GM21619 (cell line): ENCODE results near the gene PLCB4.

ENCODE experiments used
- ATAC-seq: cut with Tn5 transposase; IDR thresholded peaks from one replicate; pipeline ENCODE4 v1.9.1; 2021; ENCODE audit not compliant: unreplicated experiment

PLCB4 gene

DNA sequence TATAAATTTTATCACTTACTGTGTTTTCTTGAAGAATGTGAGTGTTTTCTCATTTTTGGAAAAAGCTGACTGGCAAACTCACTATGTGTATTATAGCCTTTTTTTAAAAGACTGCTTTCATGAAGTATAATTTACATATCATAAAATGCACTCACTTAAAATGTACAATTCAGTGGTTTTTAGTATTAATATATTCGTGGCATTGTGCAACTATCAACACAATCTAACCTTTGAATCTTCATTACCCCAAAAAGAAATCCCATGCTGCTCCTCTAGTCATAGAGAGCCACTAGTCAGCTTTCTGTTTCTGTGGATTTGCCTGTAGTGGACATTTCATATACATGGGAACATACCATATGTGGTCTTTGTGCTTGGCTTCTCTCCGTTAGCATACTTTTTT, 143.8 kb downstream of the PLCB4 start:
- ATAC-seq, result no peak

DNA sequence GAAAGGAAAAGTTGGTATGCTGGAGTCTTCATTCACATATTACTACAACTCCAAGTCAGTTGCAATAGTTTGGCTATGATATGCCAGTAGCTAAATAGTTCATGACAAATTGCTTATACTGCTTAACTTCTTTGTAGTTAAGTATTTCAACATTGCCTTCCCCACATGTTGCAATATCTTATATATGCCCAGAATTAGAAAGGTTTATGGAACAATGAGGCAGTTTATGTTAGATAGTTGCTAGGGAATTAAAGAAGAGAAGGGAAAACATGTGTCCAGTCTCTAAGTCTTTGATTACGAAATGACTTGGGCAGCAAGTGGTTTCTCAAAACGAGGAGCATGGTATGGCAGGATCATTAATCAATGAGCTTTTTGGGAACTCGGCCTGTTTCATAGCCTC, 145.8 kb downstream of the PLCB4 start:
- ATAC-seq, result no peak

- ATAC-seq, result no peak
These were observed 146.7 kb downstream of the PLCB4 start for GRCh38 chr20:9215539-9215938.

DNA sequence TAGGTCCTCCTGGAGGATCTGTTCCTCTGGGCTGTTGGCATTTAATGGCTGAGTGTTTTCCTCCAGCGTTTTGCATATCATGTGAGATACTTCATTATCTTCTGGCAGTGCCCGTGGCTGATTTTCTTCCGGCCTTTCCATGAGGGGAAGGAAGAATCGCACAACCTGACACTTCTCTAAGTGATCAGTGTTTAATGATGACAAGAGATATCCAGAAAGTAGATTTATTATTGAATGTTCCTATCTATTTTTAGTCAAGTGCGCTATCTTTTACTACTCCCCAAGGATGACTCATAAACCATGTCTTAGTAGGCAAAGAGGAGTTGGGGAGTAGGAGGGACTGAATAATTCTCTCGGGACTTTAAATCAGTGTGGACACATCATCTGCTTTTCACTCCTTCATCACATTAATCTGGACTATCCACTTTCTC, 149.7 kb downstream of the PLCB4 start:
- ATAC-seq, result no peak

DNA sequence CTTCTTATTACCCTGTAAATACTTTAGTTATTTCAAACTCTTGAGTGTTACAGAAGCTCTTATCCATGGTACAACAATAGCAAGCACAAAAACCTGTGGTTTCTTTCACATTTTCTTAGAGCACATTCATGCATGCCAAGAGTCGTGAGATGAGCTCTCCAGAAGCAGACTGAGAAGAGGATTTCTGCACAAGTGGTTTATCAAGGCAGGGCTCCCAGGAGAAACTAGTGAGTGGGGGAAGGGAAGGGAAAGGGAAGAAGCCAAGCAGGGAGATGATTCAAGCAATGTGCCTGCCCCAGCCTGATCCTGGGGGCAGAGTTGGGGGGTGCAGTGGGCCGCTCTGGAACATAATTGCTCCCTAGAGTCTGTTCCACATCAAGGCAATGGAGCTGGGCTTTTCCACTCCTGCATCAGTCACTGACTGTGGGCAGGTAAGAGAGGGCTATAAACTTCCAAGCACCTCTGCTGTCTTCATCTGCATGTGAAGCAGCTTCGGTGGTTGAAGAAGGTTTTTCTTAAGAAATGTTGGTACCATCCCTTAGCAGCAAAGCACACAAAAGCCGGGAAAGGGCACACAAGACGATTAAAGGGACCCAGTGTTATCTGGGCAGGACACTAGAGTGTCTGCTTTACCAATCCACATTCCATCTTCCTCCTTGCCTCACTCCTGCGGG, 152.1 kb downstream of the PLCB4 start:
- no peak for ATAC-seq

- ATAC-seq, result no peak
These were observed 154.4 kb downstream of the PLCB4 start for GRCh38 chr20:9223296-9223695.

GRCh38 chr20:9225879-9226278, 157.0 kb downstream of the PLCB4 start:
- no peak for ATAC-seq

- no peak for ATAC-seq
These were observed 159.2 kb downstream of the PLCB4 start for GRCh38 chr20:9227896-9228615.

DNA sequence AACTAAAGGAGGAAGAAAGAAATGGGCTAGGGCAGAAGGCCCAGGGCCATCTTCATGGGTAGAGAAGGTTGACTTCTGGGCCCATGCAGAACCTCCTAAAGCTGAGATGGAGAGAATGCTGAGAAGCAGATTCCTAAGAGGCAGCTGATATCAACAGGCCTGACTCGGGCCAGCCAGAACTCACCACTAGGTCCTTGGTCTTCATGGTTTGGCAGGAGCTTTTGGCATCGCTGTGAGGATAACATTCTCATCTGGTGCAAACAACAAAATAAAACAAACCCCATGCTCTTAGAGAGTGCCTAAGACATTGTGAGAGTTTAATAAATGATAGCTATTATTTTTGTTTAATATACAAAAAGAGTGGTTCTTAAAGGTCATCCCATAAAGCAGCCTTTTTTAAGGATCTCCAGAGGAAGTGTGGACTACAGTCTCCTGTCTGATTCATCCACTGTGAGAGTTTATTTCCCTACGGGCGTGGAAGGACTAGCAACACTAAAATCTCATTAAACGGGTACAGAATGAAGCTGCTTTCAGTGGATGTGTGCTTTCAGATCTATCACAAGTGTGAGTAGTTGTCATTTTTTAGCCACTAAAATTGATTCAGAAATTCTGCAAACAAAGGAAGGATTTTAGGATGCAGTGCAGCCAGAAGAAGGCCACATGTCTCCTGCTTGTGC, 160.0 kb downstream of the PLCB4 start:
- no peak for ATAC-seq

GRCh38 chr20:9230406-9230805, 161.5 kb downstream of the PLCB4 start:
- no peak for ATAC-seq

DNA sequence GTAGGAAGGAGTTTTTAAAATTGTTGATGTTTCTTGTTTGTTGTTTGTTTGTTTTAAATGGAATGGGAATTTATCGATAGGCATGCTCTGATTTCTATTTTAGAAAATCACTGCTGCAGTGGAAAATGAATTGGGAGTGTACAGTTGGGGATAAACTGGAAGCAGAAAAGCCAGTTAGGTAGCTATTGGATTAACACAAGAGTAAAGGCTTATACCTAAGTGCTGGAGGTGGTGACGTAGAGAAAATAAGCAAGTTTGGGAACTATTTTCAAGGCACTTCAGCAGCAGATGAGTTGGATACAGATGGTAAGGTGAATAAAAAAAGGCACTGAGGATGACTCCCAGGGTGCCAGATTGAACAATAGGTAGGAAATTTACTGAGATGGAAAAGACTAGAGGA, 164.9 kb downstream of the PLCB4 start:
- ATAC-seq, result no peak

DNA sequence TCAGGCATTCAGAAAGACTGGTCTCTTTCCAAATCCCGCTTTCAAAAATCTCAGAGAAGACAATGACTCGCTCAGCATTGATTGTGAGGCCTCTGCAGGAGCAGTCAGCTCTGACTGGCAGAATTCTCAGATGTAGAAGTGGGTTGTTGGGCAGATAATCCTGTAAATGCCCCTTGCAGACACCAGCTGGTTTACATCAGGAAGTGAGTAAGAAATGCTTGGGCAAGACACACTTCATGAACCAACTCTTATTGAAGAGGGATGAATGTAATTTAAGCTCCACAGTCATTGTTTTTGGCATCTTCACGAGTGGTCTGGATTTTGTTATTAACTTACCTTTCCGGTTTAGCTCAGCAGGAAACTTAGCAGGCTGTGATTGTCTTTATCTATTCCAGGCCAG, 166.6 kb downstream of the PLCB4 start:
- no peak for ATAC-seq

DNA sequence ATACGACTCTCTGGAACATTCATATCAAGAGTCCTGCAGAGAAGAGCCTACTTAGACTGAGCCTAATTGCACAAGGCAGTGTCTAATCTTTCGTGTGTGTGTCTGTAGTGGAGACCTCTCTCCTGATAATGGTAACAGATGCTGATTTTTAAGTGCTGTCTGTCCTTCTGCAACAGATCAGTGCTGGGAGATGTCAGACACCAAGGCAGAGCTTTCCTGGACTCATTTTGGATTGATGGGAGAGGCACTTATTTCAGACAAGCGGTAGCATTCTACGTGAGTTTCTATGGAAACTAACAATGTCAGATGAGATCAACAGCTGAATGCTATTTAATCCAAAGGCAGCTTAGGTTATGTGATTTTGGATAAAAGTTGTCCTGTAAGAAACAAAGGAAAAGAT, 167.6 kb downstream of the PLCB4 start:
- ATAC-seq, result no peak

DNA sequence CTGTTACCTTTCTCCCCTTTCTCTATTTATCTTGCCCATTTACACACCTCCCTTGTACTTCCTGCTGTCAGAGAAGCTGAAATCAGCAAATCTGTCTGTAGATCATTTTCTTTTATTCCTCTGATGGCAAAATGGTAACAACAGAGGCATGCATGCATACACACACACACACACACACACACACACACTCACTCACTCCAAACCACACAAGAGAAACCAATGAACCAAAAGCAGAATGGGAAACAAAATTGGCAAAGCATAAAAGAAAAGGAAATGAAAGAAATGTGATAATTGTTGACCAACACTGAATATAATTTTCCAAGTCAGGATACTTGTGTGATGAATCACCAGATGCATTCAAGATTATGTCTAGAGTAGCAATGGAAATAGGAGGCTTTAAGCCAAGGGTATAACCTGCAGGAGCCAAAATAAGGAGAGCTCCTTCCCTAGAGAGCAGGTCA, 172.4 kb downstream of the PLCB4 start:
- no peak for ATAC-seq

GRCh38 chr20:9241721-9242427, 173.0 kb downstream of the PLCB4 start:
- no peak for ATAC-seq

DNA sequence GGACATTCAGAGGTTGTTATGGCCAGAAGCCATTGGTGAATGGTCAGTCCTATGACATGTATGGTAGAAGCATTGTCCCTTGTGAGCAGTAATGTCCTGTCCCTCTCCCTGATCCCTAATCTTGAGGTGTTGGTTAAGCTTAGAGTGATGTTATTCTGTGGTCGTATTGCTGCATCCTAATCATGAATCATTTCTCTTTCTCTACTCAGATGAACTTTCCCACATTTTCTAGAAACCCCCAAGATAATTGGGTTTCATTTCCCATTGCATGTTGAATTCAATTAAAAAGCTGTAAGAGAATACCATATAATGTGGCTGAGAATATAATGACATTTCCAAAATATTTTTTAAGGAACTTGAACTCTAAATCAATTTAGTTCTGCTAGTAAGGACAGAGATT, 175.1 kb downstream of the PLCB4 start:
- no peak for ATAC-seq

GRCh38 chr20:9244811-9245210, 175.9 kb downstream of the PLCB4 start:
- ATAC-seq, result no peak

- no peak for ATAC-seq
These were observed 177.8 kb downstream of the PLCB4 start for GRCh38 chr20:9246731-9247130.

- no peak for ATAC-seq
These were observed 181.6 kb downstream of the PLCB4 start for GRCh38 chr20:9250511-9250910.

DNA sequence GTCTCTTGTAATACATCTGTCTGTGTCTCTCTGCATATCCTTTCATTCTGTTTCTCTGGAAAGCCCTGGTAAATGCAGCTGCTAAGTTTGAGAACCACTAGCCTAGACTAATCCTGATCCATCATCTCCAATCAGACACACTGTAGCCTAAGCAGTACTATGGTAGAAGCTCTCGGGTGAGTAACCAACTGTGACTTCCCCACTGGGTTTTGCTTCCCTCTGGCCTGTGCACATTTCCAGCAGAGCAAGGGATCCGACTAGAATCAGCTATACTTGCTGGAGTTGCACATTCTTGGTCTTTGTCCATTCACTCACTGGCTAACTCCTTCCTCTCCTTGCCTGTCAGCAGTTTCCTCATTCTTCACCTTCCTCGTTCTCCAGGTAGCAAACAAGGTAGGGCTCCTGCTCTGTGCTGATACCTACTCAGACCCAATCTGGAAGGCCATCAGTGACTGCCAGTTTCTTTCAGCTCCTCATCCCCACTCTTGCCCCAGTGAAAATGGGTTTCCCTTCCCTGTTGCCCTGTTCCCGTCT, 184.2 kb downstream of the PLCB4 start:
- ATAC-seq, result no peak

GRCh38 chr20:9255171-9255570, 186.3 kb downstream of the PLCB4 start:
- ATAC-seq, result no peak
